AG10803 (cell line): ENCODE results near the gene AGBL1.

Source experiments
- DNase-seq: peaks from one replicate; pipeline ENCODE4 v3.0.0; 2010; ENCODE audit warnings: low read depth
- H3K4me3 ChIP-seq: 2 replicates; pipeline ENCODE4 v1.5.1; 2011; ENCODE audit warnings: mild to moderate bottlenecking, low read length, control low read depth
- CTCF ChIP-seq: conservative IDR thresholded peaks from 2 replicates; pipeline ENCODE4 v1.5.1; 2011; ENCODE audit warnings: mild to moderate bottlenecking, low read length, control low read depth, inconsistent platforms

Gene AGBL1

GRCh38 chr15:86231864-86232721 is 152.4 kb downstream of the AGBL1 start:
- peak; percentile 26 for DNase-seq

GRCh38 chr15:86235667-86236066 is 156.0 kb downstream of the AGBL1 start:
- TF ChIP-seq CTCF, result no peak

More at GRCh38 chr15:86231864-86232721, 152.4 kb downstream of the AGBL1 start:
- TF ChIP-seq CTCF, result peak; percentile 58
- no peak overlapping the region for H3K4me3 ChIP-seq

DNA sequence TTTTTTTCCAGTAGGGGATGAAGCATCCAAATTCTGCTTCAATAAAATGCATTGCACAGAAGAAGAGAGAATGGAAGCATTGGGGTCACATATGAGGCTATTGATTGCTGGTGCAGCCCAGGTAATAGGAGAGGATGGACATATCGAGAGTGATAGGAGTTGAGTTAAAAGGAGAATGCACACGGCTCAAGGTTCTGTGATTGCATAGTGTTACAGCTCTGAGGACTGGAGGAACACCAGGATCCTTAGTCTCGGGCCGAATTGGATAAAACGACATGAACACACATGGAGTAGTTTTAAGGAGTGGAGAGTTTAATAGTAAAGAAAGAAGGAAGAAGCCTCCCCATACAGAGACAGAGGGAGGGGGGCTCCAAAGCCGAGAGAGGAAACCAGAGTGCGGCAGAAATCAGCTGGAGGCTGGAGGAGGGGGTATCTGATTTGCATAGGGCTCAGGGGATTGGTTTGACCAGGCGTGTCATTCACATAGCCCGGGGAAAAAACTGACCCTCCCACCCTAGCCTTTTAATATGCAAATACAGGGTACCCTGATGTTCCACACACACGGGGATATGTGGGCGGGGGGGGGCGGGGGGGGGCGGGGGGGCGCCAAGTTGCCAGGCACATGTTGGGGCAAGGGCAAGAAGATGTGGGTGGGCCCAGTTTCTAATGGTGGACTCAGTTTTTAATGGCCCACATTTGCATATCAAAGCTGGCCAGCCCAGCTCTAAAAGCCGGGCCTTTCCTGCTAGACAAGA is 156.9 kb downstream of the AGBL1 start:
- no peak for TF ChIP-seq CTCF
- no peak for DNase-seq
- no peak overlapping the region for H3K4me3 ChIP-seq

More at GRCh38 chr15:86235667-86236066, 156.0 kb downstream of the AGBL1 start:
- DNase-seq, result no peak
- no peak overlapping the region for H3K4me3 ChIP-seq

DNA sequence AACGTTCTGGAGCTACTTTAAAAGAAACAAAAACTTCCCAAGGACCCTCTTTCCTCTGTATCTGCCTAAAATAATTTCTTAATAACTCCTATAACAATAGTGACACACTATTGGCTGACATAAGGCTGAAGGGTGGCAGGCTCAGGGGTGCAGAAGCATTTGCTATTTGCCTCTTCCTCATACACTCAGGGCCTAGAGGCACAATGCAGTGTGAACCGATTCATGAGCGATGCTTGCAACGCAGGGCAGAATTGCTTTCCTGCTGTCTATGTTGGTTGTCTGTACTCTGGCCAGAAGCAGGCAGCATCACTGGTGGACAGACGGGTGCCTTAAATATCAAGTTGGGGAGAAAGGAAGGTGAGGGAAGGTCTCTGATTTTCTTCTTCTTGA is 157.4 kb downstream of the AGBL1 start:
- TF ChIP-seq CTCF, result no peak
- DNase-seq, result no peak
- no peak overlapping the region for H3K4me3 ChIP-seq

DNA sequence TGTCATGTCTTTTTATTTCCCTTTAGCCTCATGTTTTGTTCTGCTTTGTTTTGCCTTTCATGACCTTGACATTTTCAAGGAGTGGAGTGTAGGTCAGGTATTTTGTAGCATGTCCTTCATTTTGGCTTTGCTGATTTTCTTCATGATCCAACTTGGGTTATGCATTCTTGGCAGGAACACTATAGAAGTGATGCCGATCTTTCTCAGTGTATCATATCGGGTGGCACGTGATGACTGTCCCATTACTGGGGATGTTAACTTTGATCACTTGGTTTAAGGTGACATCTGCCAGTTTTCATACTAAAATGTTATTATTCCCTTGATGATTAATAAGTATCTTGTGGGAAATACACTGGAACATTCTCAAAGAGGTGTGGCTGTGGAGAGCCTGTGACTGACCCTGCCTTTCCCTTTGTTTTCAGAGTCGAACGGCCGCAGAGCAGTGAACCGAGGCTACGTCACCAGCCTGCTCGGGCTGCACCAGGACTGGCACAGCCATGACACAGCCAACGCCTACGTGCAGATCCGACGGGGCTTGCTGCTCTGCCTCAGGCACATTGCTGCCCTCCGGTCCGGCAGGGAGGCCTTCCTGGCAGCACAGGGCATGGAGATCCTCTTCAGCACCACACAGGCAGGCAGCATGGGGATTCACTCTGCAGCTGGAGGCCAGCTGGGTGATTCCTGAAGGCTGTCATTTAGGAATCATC is 167.7 kb downstream of the AGBL1 start:
- no peak overlapping the region for H3K4me3 ChIP-seq
- TF ChIP-seq CTCF, result no peak
- no peak for DNase-seq

- DNase-seq, result no peak
- no peak overlapping the region for H3K4me3 ChIP-seq
- TF ChIP-seq CTCF, result no peak
Observed at GRCh38 chr15:86255247-86255646, 175.6 kb downstream of the AGBL1 start.
